ENCODE results near the gene ZNF787. TPM values are rescaled to one million over a fixed set of nuclear protein-coding genes. Genes with fewer than 3 reads are reported as not detected.

The ZNF787 gene
- total and polyA plus RNA-seq, 2 of the 13 experiments (the other 11 are each of a cell fraction or from before 2014, with no cell fraction given): 15.1 to 42.8 TPM

DNA sequence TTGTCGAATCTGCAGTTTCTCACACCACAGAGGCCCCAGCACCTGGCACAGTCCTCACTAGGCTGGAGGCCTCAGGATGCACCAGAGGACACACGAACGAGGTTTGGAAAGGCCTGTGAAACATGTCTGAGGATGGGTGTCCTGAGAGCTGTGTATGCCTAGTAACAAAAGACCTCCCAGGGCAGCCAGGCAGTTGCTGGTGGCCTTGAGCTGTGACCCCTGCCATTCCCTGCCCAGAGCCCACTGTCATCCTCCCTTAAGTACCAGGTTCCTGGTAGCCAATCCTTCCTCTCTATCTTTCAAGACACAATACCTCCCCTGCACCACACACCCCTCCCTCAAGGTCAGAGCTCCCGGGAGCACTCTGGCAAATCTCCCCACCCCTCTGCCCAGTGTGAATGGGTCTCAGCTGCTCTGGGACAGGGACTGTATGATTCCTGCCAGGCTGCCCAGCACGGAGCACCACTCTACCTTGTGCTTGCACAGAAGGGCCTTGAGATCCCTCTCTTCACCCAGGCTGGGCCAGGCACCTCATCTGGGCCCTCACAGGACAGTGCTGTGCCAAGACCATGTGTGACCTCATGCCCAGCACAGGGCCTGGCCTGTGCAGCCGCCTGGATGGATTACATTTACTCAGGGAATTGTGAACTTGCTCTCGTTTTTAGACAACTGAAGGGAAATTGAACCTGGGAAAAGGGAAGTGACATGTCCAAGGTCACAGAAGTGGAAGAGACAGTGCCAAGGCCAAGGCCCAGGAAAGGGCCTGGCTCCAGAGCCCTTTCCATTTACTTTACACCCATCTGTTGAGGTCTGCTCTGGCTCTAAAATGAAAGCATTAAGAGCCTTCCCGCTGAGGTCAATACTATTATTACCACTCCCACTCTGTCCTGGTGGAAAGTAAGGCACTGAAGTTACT, 2.2 kb downstream of the ZNF787 start (continued):
- TF ChIP-seq ZNF256 (CRISPR knock-in tag; conservative IDR thresholded peaks at IDR 0.05) (no peak), SOX6 (IDR thresholded peaks at IDR 0.05) (no peak), SOX6 (CRISPR knock-in tag; IDR thresholded peaks at IDR 0.05) (0 out of 2 replicates have a peak, but pooled peaks have one; percentile 29), GABPA (IDR thresholded peaks at IDR 0.05; ENCODE audit: low read depth, low read length) (no peak), GABPA (CRISPR knock-in tag; IDR thresholded peaks at IDR 0.05; ENCODE audit: low read depth) (0 out of 2 replicates have a peak, but pooled peaks have one; percentile 11), NR2F1 (CRISPR knock-in tag; IDR thresholded peaks at IDR 0.05) (0 out of 4 replicates have a peak, but pooled peaks of 1 of the 2 experiments have one; percentile 9), RBAK (CRISPR knock-in tag; IDR thresholded peaks at IDR 0.05) (peak; percentile 97), ARNT2 (CRISPR knock-in tag; IDR thresholded peaks at IDR 0.05; ENCODE audit: low read depth) (0 out of 2 replicates have a peak, but pooled peaks have one; percentile 24), HINFP (CRISPR knock-in tag; IDR thresholded peaks at IDR 0.05; ENCODE audit: low read depth) (0 out of 2 replicates have a peak, but pooled peaks have one; percentile 47), SAP130 (CRISPR knock-in tag; IDR thresholded peaks at IDR 0.05; ENCODE audit: low read depth) (peak; percentile 15), NFKB2 (CRISPR knock-in tag; IDR thresholded peaks at IDR 0.05; ENCODE audit: borderline replicate concordance) (0 out of 2 replicates have a peak, but pooled peaks have one; percentile 20), HNRNPUL1 (IDR thresholded peaks at IDR 0.05; ENCODE audit: low read depth, low read length) (no peak), HNRNPL (IDR thresholded peaks at IDR 0.05; ENCODE audit: low read depth, low read length) (0 out of 2 replicates have a peak, but pooled peaks have one; percentile 26), ZNF263 (CRISPR knock-in tag; IDR thresholded peaks at IDR 0.05) (peak; percentile 91), ZNF605 (CRISPR knock-in tag; IDR thresholded peaks at IDR 0.05) (0 out of 2 replicates have a peak, but pooled peaks have one; percentile 17), SALL1 (CRISPR knock-in tag; IDR thresholded peaks at IDR 0.05) (peak; percentile 11; the same call in 1 of the 2 replicates), SOX13 (IDR thresholded peaks at IDR 0.05) (no peak), SOX13 (CRISPR knock-in tag; conservative IDR thresholded peaks at IDR 0.05 in 1 of 2, IDR thresholded peaks at IDR 0.05 in 1 of 2) (peak in 1 of 2 experiments; percentile 7; a peak in 1 of 4 replicates)

Data from HepG2 (cell line).